NB4 (cell line): Measurements from ENCODE around the gene MROH2A.

Experiments
- POLR2A ChIP-seq: IDR thresholded peaks from 2 replicates; pipeline ENCODE4 v1.6.1; 2011; ENCODE audit warnings: mild to moderate bottlenecking; ENCODE audit not compliant: insufficient read length; ENCODE audit errors: extremely low read depth
- TF ChIP-seq, protein P1 (sequence below): IDR thresholded peaks from one replicate; pipeline ENCODE4 v1.5.1; 2012; ENCODE audit warnings: low read depth, low read length
- TF ChIP-seq, protein P2 (sequence below): IDR thresholded peaks from 2 replicates; pipeline ENCODE4 v1.6.1; 2011; ENCODE audit warnings: low read depth, low read length

DNA sequence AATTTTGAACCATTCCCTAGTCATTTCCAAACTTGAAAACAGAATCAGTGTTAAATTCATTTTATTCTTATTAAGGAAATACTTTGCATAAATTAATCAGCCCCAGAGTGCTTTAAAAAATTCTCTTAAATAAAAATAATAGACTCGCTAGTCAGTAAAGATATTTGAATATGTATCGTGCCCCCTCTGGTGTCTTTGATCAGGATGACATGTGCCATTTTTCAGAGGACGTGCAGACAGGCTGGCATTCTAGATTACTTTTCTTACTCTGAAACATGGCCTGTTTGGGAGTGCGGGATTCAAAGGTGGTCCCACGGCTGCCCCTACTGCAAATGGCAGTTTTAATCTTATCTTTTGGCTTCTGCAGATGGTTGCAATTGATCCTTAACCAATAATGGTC lies 5.5 kb upstream of the MROH2A start:
- TF ChIP-seq, protein P1, sequence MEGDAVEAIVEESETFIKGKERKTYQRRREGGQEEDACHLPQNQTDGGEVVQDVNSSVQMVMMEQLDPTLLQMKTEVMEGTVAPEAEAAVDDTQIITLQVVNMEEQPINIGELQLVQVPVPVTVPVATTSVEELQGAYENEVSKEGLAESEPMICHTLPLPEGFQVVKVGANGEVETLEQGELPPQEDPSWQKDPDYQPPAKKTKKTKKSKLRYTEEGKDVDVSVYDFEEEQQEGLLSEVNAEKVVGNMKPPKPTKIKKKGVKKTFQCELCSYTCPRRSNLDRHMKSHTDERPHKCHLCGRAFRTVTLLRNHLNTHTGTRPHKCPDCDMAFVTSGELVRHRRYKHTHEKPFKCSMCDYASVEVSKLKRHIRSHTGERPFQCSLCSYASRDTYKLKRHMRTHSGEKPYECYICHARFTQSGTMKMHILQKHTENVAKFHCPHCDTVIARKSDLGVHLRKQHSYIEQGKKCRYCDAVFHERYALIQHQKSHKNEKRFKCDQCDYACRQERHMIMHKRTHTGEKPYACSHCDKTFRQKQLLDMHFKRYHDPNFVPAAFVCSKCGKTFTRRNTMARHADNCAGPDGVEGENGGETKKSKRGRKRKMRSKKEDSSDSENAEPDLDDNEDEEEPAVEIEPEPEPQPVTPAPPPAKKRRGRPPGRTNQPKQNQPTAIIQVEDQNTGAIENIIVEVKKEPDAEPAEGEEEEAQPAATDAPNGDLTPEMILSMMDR, result no peak
- TF ChIP-seq POLR2A, result no peak
- TF ChIP-seq, protein P2, sequence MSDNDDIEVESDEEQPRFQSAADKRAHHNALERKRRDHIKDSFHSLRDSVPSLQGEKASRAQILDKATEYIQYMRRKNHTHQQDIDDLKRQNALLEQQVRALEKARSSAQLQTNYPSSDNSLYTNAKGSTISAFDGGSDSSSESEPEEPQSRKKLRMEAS, result no peak
